Measurements from ENCODE around the gene STAC2.

GRCh38 chr17:39199820-39200069 is 26.0 kb downstream of the STAC2 start:
- TF ChIP-seq EZH2 (IDR thresholded peaks at IDR 0.05; ENCODE audit: insufficient read depth, poor library complexity, severe bottlenecking) (no peak), EZH2phosphoT487 (IDR thresholded peaks at IDR 0.05; ENCODE audit: insufficient read depth, low read depth) (no peak)

All from GM23248 (cell line).